Stimulated activated CD4-positive, alpha-beta T cell treated with anti-CD3 and anti-CD28 coated beads, TNF-alpha, amount 100 ng/mL, for 4 hours (primary cell): Measurements from ENCODE around the gene GAS2L3.

Experiments used
- DNase-seq, 3 experiments: peaks; one replicate each; pipeline ENCODE4 v3.0.0-alpha.2; 2020; ENCODE audit warnings: low read depth in 3 of 3

Gene GAS2L3

GRCh38 chr12:100661300-100661951, 87.9 kb downstream of the GAS2L3 start:
- DNase-seq, result no peak

DNA sequence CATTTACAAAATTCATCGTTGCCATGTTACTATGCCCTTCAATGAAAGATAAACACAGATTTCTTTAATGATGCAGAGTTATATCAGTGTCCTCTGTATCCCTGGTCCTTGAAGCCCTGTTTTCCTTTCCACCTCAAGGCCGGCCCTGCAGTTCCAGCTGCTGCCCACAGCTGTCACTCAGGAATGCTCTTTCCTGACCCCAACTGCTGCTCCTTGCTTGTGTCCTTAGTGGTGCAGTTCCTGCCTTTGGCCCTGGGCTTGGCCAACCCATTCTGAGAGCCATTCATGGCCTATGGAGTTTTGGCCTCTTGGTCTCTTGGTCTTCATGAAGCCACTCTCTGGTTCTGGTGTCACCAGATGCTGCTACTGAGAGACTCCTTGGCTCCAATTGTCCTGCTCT, 93.1 kb downstream of the GAS2L3 start:
- DNase-seq, result no peak

DNA sequence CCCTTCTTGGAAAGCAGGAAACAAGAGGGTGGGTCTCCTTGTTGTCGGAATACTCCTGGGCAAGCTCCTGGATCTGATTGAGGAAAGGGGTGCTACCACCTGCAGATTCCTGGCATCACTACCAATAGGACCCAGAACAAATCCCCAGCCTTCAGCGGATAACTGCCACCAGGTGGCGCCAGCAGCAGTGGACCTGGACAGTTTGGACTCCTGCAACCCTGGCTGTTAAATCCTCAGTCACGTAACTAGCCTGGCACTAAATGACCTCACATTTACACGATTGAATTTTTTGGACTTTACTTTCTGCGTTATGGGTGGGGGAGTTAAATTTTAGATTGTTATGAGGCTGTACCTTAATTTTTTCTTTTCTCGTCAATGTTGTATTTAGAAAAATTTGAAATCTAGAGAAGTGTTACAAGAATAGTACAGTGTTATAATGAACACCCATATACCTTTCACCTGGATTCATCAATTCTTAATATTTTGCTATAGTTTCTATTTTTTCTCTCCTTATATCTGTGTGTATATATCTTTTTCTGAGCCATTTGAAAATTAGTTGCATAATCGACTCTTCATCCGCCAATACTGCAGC, 95.6 kb downstream of the GAS2L3 start:
- peak in 1 of 3 experiments; percentile 20 for DNase-seq

DNA sequence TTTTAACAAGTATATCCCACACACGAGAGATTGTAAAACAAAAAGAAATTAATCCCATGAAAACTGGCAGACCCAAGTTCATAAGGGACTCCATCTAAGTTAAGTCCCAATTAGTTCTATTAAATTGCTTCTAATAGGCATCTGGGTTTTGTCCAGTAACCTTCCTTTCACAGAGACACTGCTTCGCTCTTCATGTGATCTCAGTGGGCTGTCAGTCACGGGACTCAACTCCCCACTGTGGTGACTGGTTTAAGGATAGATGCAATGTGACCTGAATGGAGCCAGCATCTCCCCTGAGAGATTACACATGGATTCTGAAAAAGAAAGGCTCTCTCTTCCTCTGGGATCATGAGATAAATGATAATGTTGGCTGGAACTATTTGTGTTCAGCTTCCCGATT, 96.4 kb downstream of the GAS2L3 start:
- no peak for DNase-seq

- DNase-seq, result no peak
These were observed 98.1 kb downstream of the GAS2L3 start for GRCh38 chr12:100671396-100672074.

GRCh38 chr12:100672075-100672592, 98.7 kb downstream of the GAS2L3 start:
- no peak for DNase-seq

DNA sequence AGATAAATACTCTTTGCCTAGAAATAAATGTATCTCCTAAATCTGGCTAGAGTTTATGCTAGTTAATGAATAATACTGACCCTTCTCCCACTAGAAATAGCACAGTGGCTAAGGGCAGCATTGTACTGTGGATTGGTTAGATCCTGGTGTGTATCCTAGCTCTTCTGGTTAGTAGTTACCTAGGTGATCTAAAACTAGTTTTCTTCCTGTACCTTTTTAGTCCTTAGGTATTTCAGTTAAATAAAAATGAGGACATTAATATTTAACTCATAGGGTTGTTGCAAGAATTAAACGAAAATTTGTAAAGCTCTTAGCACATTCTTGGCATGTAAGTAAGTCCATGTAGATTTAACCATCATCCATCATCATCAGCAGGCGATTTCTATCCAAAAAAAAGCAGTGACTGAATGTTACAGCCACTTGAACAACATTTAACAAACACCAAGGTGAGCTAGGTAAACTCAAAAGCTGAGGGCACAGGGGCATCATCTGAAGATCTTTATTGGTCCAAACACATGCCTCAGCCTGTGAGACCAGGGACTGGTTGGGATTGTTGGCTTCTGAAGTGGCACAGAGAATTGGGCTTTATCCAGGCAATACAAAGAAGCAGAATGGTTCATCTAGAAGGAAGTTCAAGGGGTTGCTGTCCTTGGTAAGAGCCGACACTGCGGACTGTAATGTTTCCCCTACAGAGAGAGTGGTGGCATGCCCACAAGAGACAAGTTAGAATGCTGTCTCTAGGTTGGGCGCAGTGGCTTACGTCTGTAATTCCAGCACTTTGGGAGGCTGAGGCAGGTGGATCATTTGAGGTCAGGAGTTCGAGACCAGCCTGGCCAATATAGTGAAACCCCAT, 100.8 kb downstream of the GAS2L3 start:
- DNase-seq, result no peak
